A549 (cell line): ENCODE measurements around the gene NXNL2. TPM values are rescaled to one million over a fixed set of nuclear protein-coding genes. Genes with fewer than 3 reads are reported as not detected.

ENCODE experiments used
- ATAC-seq, 2 experiments: fragments of 200-7000 bp in 1 of 2; fragments of >200 bp in 1 of 2; cut with Nextera tagmentation in 1 of 2; cut with Tn5 transposase in 1 of 2; 3 replicates each; pipeline versions ENCODE4 v1.8.0 to v1.9.1; 2018 to 2020; ENCODE audit warnings: mild to moderate bottlenecking in 1 of 2, moderate library complexity in 1 of 2
- CTCF ChIA-PET: fragments of 300-600 bp; sonication (Branson Sonifier 250); formaldehyde crosslinking; extraction: SDS; loops from one replicate; lab custom pipeline; 2021; ENCODE audit warnings: antibody characterized with exemption, inconsistent platforms; lab: Yijun Ruan, JAX
- POLR2A ChIA-PET: fragments of 350-600 bp; formaldehyde crosslinking; extraction: SDS; loops from one replicate; lab custom pipeline; 2021; ENCODE audit warnings: antibody characterized with exemption, inconsistent platforms; lab: Yijun Ruan, JAX
- DNase-seq, 2 experiments: peaks; one replicate each; pipeline versions ENCODE4 v3.0.0 to v3.0.0-alpha.2; 2011 to 2016; ENCODE audit warnings: low read depth in 1 of 2, low spot score in 1 of 2
- FAIRE-seq: peaks from 2 replicates; lab custom pipeline; 2011; peaks lifted over from hg19 to GRCh38; lab: Jason Lieb, UNC
- H3K27ac ChIP-seq, 2 experiments: fragments of >200 bp; sonication (Bioruptor Twin); formaldehyde crosslinking; 3 replicates each; pipeline ENCODE4 v1.5.1; 2016 to 2017
- H3K4me1 ChIP-seq: fragments of >200 bp; sonication (Bioruptor Twin); formaldehyde crosslinking; 3 replicates; pipeline ENCODE4 v1.6.1; 2016
- H3K4me2 ChIP-seq: fragments of >200 bp; sonication (Bioruptor Twin); formaldehyde crosslinking; 3 replicates; pipeline ENCODE4 v1.6.1; 2016
- H3K4me3 ChIP-seq: fragments of >200 bp; sonication (Bioruptor Twin); formaldehyde crosslinking; 3 replicates; pipeline ENCODE4 v1.5.1; 2016
- H3K9me3 ChIP-seq: fragments of >200 bp; sonication (Bioruptor Twin); formaldehyde crosslinking; 3 replicates; pipeline ENCODE4 v1.6.1; 2016
- CBX2 ChIP-seq: fragments of 200-600 bp; sonication (generic); IDR thresholded peaks from 2 replicates; pipeline ENCODE4 v1.6.1; 2016; ENCODE audit warnings: low read depth, mild to moderate bottlenecking, borderline replicate concordance
- CEBPB ChIP-seq, 2 experiments: fragments of >200 bp in 1 of 2; sonication (Bioruptor Twin) in 1 of 2; formaldehyde crosslinking in 1 of 2; IDR thresholded peaks; 2 replicates each; pipeline ENCODE4 v1.6.1; 2012 to 2016
- CHD4 ChIP-seq: fragments of 200-600 bp; sonication (generic); IDR thresholded peaks from 2 replicates; pipeline ENCODE4 v1.6.1; 2016; ENCODE audit warnings: antibody characterized with exemption, mild to moderate bottlenecking, borderline replicate concordance
- EHF ChIP-seq: fragments of 250-450 bp; sonication (Bioruptor Pico); IDR thresholded peaks from 2 replicates; pipeline ENCODE4 v1.5.0; 2020; ENCODE audit warnings: mild to moderate bottlenecking
- EHMT2 ChIP-seq: fragments of 200-600 bp; sonication (generic); IDR thresholded peaks from 2 replicates; pipeline ENCODE4 v1.6.1; 2016; ENCODE audit warnings: antibody characterized with exemption, low read depth, mild to moderate bottlenecking, moderate library complexity
- ELK1 ChIP-seq: fragments of 150-350 bp; IDR thresholded peaks from 2 replicates; pipeline ENCODE4 v1.6.1; 2014; ENCODE audit warnings: low read depth, mild to moderate bottlenecking, low read length
- EP300 ChIP-seq, 2 experiments: fragments of >200 bp; sonication (Bioruptor Twin); formaldehyde crosslinking; IDR thresholded peaks; 2 replicates in 1 of 2; 3 replicates in 1 of 2; pipeline ENCODE4 v1.6.1; 2016 to 2017
- ESRRA ChIP-seq: fragments of 150-350 bp; IDR thresholded peaks from 2 replicates; pipeline ENCODE4 v1.6.1; 2014; ENCODE audit warnings: mild to moderate bottlenecking, low read length, borderline replicate concordance
- HES2 ChIP-seq: fragments of >200 bp; sonication (Bioruptor Twin); formaldehyde crosslinking; IDR thresholded peaks from 2 replicates; pipeline ENCODE4 v1.6.1; 2016
- HEYL ChIP-seq: fragments of 250-450 bp; sonication (Bioruptor Pico); IDR thresholded peaks from 2 replicates; pipeline ENCODE4 v1.8.0; 2021; ENCODE audit warnings: mild to moderate bottlenecking, moderate library complexity
- HOXB5 ChIP-seq: fragments of 250-450 bp; sonication (Bioruptor Pico); IDR thresholded peaks from 2 replicates; pipeline ENCODE4 v1.5.0; 2020; ENCODE audit warnings: mild to moderate bottlenecking, moderate library complexity
- JUN ChIP-seq, 2 experiments: fragments of >200 bp; sonication (Bioruptor Twin); formaldehyde crosslinking; IDR thresholded peaks; 2 replicates in 1 of 2; 3 replicates in 1 of 2; pipeline ENCODE4 v1.6.1; 2016 to 2017
- JUNB ChIP-seq: fragments of >200 bp; sonication (Bioruptor Twin); formaldehyde crosslinking; IDR thresholded peaks from 2 replicates; pipeline ENCODE4 v1.6.1; 2016
- NPAS2 ChIP-seq: fragments of 250-450 bp; sonication (Bioruptor Pico); IDR thresholded peaks from 2 replicates; pipeline ENCODE4 v1.8.0; 2022; ENCODE audit warnings: mild to moderate bottlenecking, moderate library complexity, borderline replicate concordance
- NR3C1 ChIP-seq: fragments of >200 bp; sonication (Bioruptor Twin); formaldehyde crosslinking; IDR thresholded peaks from 3 replicates; pipeline ENCODE4 v1.6.1; 2017
- PBX3 ChIP-seq: IDR thresholded peaks from 2 replicates; pipeline ENCODE4 v1.6.1; 2012
- POLR2A ChIP-seq: IDR thresholded peaks from 2 replicates; pipeline ENCODE4 v1.6.1; 2012; ENCODE audit warnings: mild to moderate bottlenecking, low read length
- POLR2AphosphoS2 ChIP-seq: conservative IDR thresholded peaks from 2 replicates; pipeline ENCODE4 v1.6.1; 2012; ENCODE audit warnings: low read length, improper control_type of control experiment, inconsistent platforms
- RAD21 ChIP-seq, 2 experiments: fragments of >200 bp in 1 of 2; sonication (Bioruptor Twin) in 1 of 2; formaldehyde crosslinking in 1 of 2; IDR thresholded peaks in 1 of 2; conservative IDR thresholded peaks in 1 of 2; 2 replicates in 1 of 2; 3 replicates in 1 of 2; pipeline ENCODE4 v1.6.1; 2012 to 2018; ENCODE audit warnings: inconsistent platforms in 1 of 2
- RFX5 ChIP-seq: fragments of 450-650 bp; IDR thresholded peaks from 2 replicates; pipeline ENCODE4 v1.7.1; 2014; ENCODE audit warnings: antibody characterized with exemption, mild to moderate bottlenecking, moderate library complexity
- SMC3 ChIP-seq: fragments of >200 bp; sonication (Bioruptor Twin); formaldehyde crosslinking; IDR thresholded peaks from 3 replicates; pipeline ENCODE4 v1.6.1; 2018; ENCODE audit warnings: inconsistent platforms
- USF2 ChIP-seq: fragments of 450-650 bp; IDR thresholded peaks from 2 replicates; pipeline ENCODE4 v1.6.1; 2014; ENCODE audit warnings: antibody characterized with exemption
- ZNF302 ChIP-seq: fragments of 250-450 bp; sonication (Bioruptor Pico); IDR thresholded peaks from 2 replicates; pipeline ENCODE4 v1.9.0; 2021; ENCODE audit warnings: inconsistent platforms, mild to moderate bottlenecking, moderate library complexity
- ZSCAN20 ChIP-seq: fragments of 250-450 bp; sonication (Bioruptor Pico); IDR thresholded peaks from 2 replicates; pipeline ENCODE4 v1.8.0; 2022; ENCODE audit warnings: mild to moderate bottlenecking, moderate library complexity
- WGBS: methylation state at CpG from one replicate; pipeline ENCODE4 v1.1.6; 2017; ENCODE audit errors: missing lambda C conversion rate; 5-methylcytosine and 5-hydroxymethylcytosine counted together
- polyA plus RNA-seq, 4 experiments: library from polyadenylated mRNA; depleted of rRNA in 3 of 4; stranded (reverse); fragments of >200 nt; fragmentation: RNase III in 1 of 4; extraction: RNeasy Plus Mini Kit Qiagen cat#74134 plus additional on column Dnase treatment in 1 of 4; gene quantifications; 2 replicates in 3 of 4; 3 replicates in 1 of 4; pipeline ENCODE4 v1.2.3, GENCODE V29; 2011 to 2017

NXNL2 gene
- polyA plus RNA-seq, 2 of the 4 experiments (the other 2 are of a cell fraction): 0.71 to 1.4 TPM

GRCh38 chr9:88511906-88512305 is 23.1 kb upstream of the NXNL2 start:
- Histone ChIP-seq H3K9me3 (peaks cover 10% of the 10 kb centered on the region; the same call in 2 of the 3 replicates), H3K4me1 (peaks cover 8% of the 10 kb centered on the region; the same call in 2 of the 3 replicates), H3K27ac (no peak overlapping the region), H3K4me2 (no peak overlapping the region), H3K4me3 (no peak overlapping the region)
- CTCF ChIA-PET: interaction anchor here (1.1 kb wide), 1 partner anchor 8 kb away, joined by 3 read pairs; no protein-coding TSS in a partner anchor
- 68% methylated on average over 4 of the region's 4 CpGs for WGBS
- FAIRE-seq: no peak
- ATAC-seq: no peak
- no peak for TF ChIP-seq RAD21 (conservative IDR thresholded peaks at IDR 0.05 in 1 of 2, IDR thresholded peaks at IDR 0.05 in 1 of 2)
- TF ChIP-seq SMC3: no peak
- no peak for TF ChIP-seq PBX3
- TF ChIP-seq ZNF302 (CRISPR knock-in tag): no peak
- TF ChIP-seq JUN (IDR thresholded peaks at IDR 0.05): no peak
- TF ChIP-seq EHF (CRISPR knock-in tag): no peak
- TF ChIP-seq POLR2A: no peak
- no peak for TF ChIP-seq HEYL (CRISPR knock-in tag)
- TF ChIP-seq RFX5: no peak
- TF ChIP-seq JUNB: no peak
- no peak for TF ChIP-seq CHD4
- no peak for TF ChIP-seq ELK1
- TF ChIP-seq EP300 (IDR thresholded peaks at IDR 0.05): no peak
- no peak for TF ChIP-seq CBX2
- no peak for TF ChIP-seq USF2
- no peak for TF ChIP-seq CEBPB (IDR thresholded peaks at IDR 0.05)
- no peak for TF ChIP-seq NPAS2 (CRISPR knock-in tag)
- POLR2A ChIA-PET: no interaction called here
- no peak for DNase-seq

- ChIA-PET CTCF (no interaction called here), POLR2A (no interaction called here)
- no peak overlapping the region for H3K4me3 ChIP-seq
- 0 out of 3 replicates have a peak, but pooled peaks cover 3% of the 10 kb centered on the region for H3K9me3 ChIP-seq
- H3K4me1 ChIP-seq: peaks cover 8% of the 10 kb centered on the region; the same call in 2 of the 3 replicates
- 93% methylated on average over 6 of the region's 6 CpGs for WGBS
- ATAC-seq: no peak
- FAIRE-seq: no peak
- H3K4me2 ChIP-seq: peak overlapping the region; percentile 23; the same call in 1 of the 3 replicates
- 0 out of 6 replicates have a peak overlapping the region, but pooled peaks of 1 of the 2 experiments have one; percentile 30 for H3K27ac ChIP-seq
- TF ChIP-seq NR3C1 (no peak), ESRRA (no peak), HES2 (no peak), ZSCAN20 (CRISPR knock-in tag) (no peak), HOXB5 (no peak), POLR2AphosphoS2 (no peak), EHMT2 (no peak)
- DNase-seq: no peak
These were observed 20.7 kb upstream of the NXNL2 start for GRCh38 chr9:88514247-88514646.
